ENCODE data around the gene TMEM61.
"Not testable (repeated sequence)": the region's sequence is repeated elsewhere in the genome, so short reads cannot be mapped to it uniquely, and the experiment has no call there.

Gene TMEM61

DNA sequence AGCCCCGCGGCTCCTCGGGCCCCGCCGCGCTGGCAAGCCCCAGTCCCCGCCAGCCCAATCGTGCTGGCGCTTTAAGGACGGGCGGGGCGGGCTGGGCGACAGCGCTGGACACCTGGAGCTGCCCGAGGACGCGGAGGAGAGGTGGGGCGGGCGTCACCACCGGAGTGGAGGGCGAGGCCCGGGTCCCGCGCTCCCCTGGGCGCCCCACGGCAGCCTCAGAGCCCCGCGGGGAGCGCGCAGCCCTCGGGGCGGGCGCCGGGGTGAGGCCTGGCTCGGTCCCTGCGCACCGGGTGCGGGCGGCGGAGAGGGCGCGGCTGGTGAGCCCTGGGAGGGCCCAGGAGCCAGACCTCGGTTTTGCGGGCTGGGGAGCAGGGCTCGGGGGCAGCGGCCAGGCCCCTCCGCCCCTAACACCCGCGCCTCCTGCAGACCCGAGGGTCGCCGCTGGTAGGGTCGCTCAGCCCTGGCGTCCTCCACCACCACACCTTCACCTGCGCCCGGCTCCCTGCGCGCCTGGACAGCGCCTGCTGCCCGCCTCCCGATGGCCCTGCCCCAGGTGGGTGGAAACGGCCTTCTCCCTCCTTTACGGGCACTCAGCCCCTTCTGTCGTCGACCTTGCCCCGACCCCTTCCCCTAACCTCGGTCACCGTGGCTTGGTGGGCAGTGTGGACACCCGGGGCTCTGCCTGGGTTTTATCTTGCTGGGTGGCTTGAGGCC lies at the start of gene TMEM61:
Gene TMEM61 (plus strand): TSS at position 101 of the 714 bp plus-strand sequence. CDS start 438 bp downstream, at position 539.
- no peak within 1 kb of the TSS for H3K27ac Mint-ChIP-seq
- H3K36me3 Mint-ChIP-seq (ENCODE audit: low read depth) = no peaks in the 10 kb centered on the region
- peak within 1 kb of the TSS; percentile 75 for H3K4me3 Mint-ChIP-seq
- peaks cover 84% of the 10 kb centered on the region for H3K27me3 Mint-ChIP-seq (ENCODE audit: low read depth, poor library complexity)
- H3K4me1 Mint-ChIP-seq = peaks cover 62% of the 10 kb centered on the region
- TF ChIP-seq CTCF (IDR thresholded peaks at IDR 0.05) = no peak
- peak; percentile 54 for DNase-seq
- H3K9me3 Mint-ChIP-seq = no peaks in the 10 kb centered on the region

DNA sequence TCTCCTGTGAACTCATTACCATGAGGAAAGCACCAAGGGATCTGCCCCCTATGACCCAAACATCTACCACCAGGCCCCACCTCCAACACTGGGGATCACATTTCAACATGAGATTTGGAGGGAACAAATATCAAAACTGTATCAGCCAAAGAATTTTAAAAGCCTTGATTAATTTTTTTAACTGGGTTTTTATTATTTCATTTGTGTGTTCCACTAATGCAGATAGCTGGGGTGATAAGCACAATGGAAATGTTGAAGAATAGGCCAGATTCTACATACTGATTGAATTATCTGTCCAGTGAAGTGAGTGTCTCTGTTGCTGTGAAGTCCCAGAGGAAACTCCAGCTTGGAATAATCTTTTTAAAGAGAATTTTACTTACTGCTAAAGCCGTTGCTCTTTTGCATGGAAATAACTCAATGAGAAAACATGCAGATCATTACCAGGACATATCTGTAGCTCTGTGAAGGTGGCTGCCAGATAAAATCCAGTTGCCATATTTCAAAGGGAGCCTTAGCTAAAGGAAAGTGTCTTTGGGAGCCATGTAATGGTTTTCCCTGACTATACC lies 49.1 kb upstream of the TMEM61 start:
- H3K4me3 Mint-ChIP-seq = no peak overlapping the region
- H3K27ac Mint-ChIP-seq = no peak overlapping the region
- no peak for DNase-seq
- no peaks in the 10 kb centered on the region for H3K4me1 Mint-ChIP-seq
- no peaks in the 10 kb centered on the region for H3K36me3 Mint-ChIP-seq (ENCODE audit: low read depth)
- H3K9me3 Mint-ChIP-seq = peaks cover 27% of the 10 kb centered on the region
- peaks cover 2% of the 10 kb centered on the region for H3K27me3 Mint-ChIP-seq (ENCODE audit: low read depth, poor library complexity)
- no peak for TF ChIP-seq CTCF (IDR thresholded peaks at IDR 0.05)

GRCh38 chr1:54934081-54934480 lies 46.3 kb upstream of the TMEM61 start:
- H3K4me3 Mint-ChIP-seq; H3K36me3 Mint-ChIP-seq (ENCODE audit: low read depth); H3K27me3 Mint-ChIP-seq (ENCODE audit: low read depth, poor library complexity); DNase-seq; H3K27ac Mint-ChIP-seq: not testable (repeated sequence)
- H3K9me3 Mint-ChIP-seq = peaks cover 27% of the 10 kb centered on the region
- H3K4me1 Mint-ChIP-seq = peaks cover 22% of the 10 kb centered on the region

- H3K36me3 Mint-ChIP-seq (ENCODE audit: low read depth) = no peaks in the 10 kb centered on the region
- DNase-seq = no peak
- peaks cover 27% of the 10 kb centered on the region for H3K9me3 Mint-ChIP-seq
- no peak overlapping the region for H3K27ac Mint-ChIP-seq
- H3K27me3 Mint-ChIP-seq (ENCODE audit: low read depth, poor library complexity) = no peaks in the 10 kb centered on the region
- TF ChIP-seq CTCF (IDR thresholded peaks at IDR 0.05) = no peak
- H3K4me1 Mint-ChIP-seq = peaks cover 30% of the 10 kb centered on the region
- H3K4me3 Mint-ChIP-seq = no peak overlapping the region
Observed at GRCh38 chr1:54934869-54935268, 45.6 kb upstream of the TMEM61 start.

DNA sequence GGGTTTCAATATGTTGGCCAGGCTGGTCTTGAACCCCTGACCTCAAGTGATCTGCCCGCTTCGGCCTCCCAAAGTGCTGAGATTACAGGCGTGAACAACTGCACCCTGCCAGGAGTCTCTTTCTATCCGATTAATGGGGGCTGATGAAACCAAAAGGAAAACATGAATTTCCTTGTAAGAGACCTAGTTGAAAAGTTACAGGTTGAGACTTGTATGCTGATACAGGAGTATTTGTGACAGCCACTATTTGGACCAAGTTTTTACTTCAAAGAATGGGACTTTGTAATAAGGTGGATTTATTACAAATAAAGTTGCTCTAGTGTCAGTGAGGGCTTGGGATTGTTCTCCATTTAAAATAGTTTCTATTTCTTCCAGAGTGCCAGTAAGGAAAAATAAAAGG lies 43.6 kb upstream of the TMEM61 start:
- no peak for DNase-seq
- Mint-ChIP-seq H3K36me3 (ENCODE audit: low read depth) (no peaks in the 10 kb centered on the region), H3K4me3 (no peak overlapping the region), H3K27me3 (ENCODE audit: low read depth, poor library complexity) (no peaks in the 10 kb centered on the region), H3K4me1 (peaks cover 37% of the 10 kb centered on the region), H3K27ac (peak overlapping the region; percentile 20), H3K9me3 (peaks cover 23% of the 10 kb centered on the region)
- no peak for TF ChIP-seq CTCF (IDR thresholded peaks at IDR 0.05)

GRCh38 chr1:54937469-54937868 lies 43.0 kb upstream of the TMEM61 start:
- Mint-ChIP-seq H3K9me3 (peaks cover 25% of the 10 kb centered on the region), H3K36me3 (ENCODE audit: low read depth) (no peaks in the 10 kb centered on the region), H3K27me3 (ENCODE audit: low read depth, poor library complexity) (no peaks in the 10 kb centered on the region), H3K4me1 (peaks cover 37% of the 10 kb centered on the region), H3K4me3 (no peak overlapping the region), H3K27ac (peak overlapping the region; percentile 20)
- DNase-seq = no peak
- no peak for TF ChIP-seq CTCF (IDR thresholded peaks at IDR 0.05)

GRCh38 chr1:54938955-54939354 lies 41.5 kb upstream of the TMEM61 start:
- H3K4me3 Mint-ChIP-seq; H3K27me3 Mint-ChIP-seq (ENCODE audit: low read depth, poor library complexity); DNase-seq; H3K36me3 Mint-ChIP-seq (ENCODE audit: low read depth): not testable (repeated sequence)
- peaks cover 15% of the 10 kb centered on the region for H3K9me3 Mint-ChIP-seq
- H3K27ac Mint-ChIP-seq = peak overlapping the region; percentile 34
- H3K4me1 Mint-ChIP-seq = peaks cover 37% of the 10 kb centered on the region

All from nephron progenitor cell (in vitro differentiated cells).